SK-N-SH (cell line): Measurements from ENCODE around the gene A4GALT.

Experiments used
- CTCF ChIP-seq: fragments of 200-600 bp; sonication (generic); IDR thresholded peaks from 2 replicates; pipeline ENCODE4 v1.6.1; 2017; ENCODE audit warnings: antibody characterized with exemption, mild to moderate bottlenecking, moderate library complexity
- EZH2phosphoT487 ChIP-seq: fragments of 200-600 bp; sonication (generic); IDR thresholded peaks from 2 replicates; pipeline ENCODE4 v1.6.1; 2017; ENCODE audit warnings: low read depth, mixed run types, mild to moderate bottlenecking, antibody characterized with exemption, moderate library complexity, borderline replicate concordance
- MAX ChIP-seq: IDR thresholded peaks from 2 replicates; pipeline ENCODE4 v1.4.0; 2012; ENCODE audit warnings: low read depth
- MXI1 ChIP-seq: IDR thresholded peaks from 2 replicates; pipeline ENCODE4 v1.6.1; 2012; ENCODE audit warnings: mild to moderate bottlenecking, low read depth, low read length, improper control_type of control experiment
- USF1 ChIP-seq: IDR thresholded peaks from 2 replicates; pipeline ENCODE4 v1.4.0; 2012; ENCODE audit warnings: low read depth, borderline replicate concordance
- YY1 ChIP-seq: IDR thresholded peaks from 2 replicates; pipeline ENCODE4 v1.4.0; 2012; ENCODE audit warnings: low read depth, mild to moderate bottlenecking

- TF ChIP-seq MAX (no peak), CTCF (no peak), YY1 (no peak), EZH2phosphoT487 (no peak), MXI1 (no peak), USF1 (no peak)
Observed at GRCh38 chr22:42717197-42717928, 3.3 kb downstream of the A4GALT start.
